Esophagus squamous epithelium (tissue), 5 donors: ENCODE data around the gene MED26. TPM values are rescaled to one million over a fixed set of nuclear protein-coding genes. Genes with fewer than 3 reads are reported as not detected.

Experiments used
- DNase-seq: peaks from one replicate; lab custom pipeline; 2025; lab: John Stamatoyannopoulos, UW
- H3K27ac ChIP-seq, 4 donors: fragments of 200-600 bp; sonication (generic); one replicate each; pipeline ENCODE4 v1.5.1; 2016 to 2019; ENCODE audit warnings: mild to moderate bottlenecking in 1 of 4
- H3K27me3 ChIP-seq, 4 donors: fragments of 200-600 bp; sonication (generic); 1 replicate in 3 of 4; 2 replicates in 1 of 4; pipeline versions ENCODE4 v1.5.1 to v1.6.0; 2017 to 2021; ENCODE audit warnings: antibody characterized with exemption in 1 of 4
- H3K36me3 ChIP-seq, 3 donors: fragments of 200-600 bp; sonication (generic); one replicate each; pipeline ENCODE4 v1.5.1; 2016 to 2019
- H3K4me1 ChIP-seq, 3 donors: fragments of 200-600 bp; sonication (generic); one replicate each; pipeline ENCODE4 v1.5.1; 2017 to 2019
- H3K4me3 ChIP-seq, 4 donors: fragments of 200-600 bp; sonication (generic); 1 replicate in 3 of 4; 2 replicates in 1 of 4; pipeline ENCODE4 v1.5.1; 2016 to 2019; ENCODE audit warnings: mild to moderate bottlenecking in 2 of 4, moderate library complexity in 1 of 4
- H3K9me3 ChIP-seq, 3 donors: fragments of 200-600 bp; sonication (generic); one replicate each; pipeline ENCODE4 v1.5.1; 2016 to 2019
- POLR2A ChIP-seq, 4 donors: fragments of 450-650 bp; IDR thresholded peaks; one replicate each; pipeline ENCODE4 v1.6.1; 2017; ENCODE audit warnings: antibody characterized with exemption in 4 of 4, mild to moderate bottlenecking in 4 of 4, moderate library complexity in 3 of 4
- WGBS, 2 donors: methylation state at CpG; one replicate each; pipeline ENCODE4 v1.1.5; 2018; 5-methylcytosine and 5-hydroxymethylcytosine counted together
- intact Hi-C: fragments of 100-400 bp; cut with DNase I; formaldehyde crosslinking; loops from one replicate; pipeline ENCODE4 v1.15.0; 2022
- total RNA-seq, 4 donors: library from RNA; depleted of rRNA; stranded (reverse); fragments of >200 nt; gene quantifications; one replicate each; pipeline ENCODE4 v1.1.0, GENCODE V29; 2016
- TF ChIP-seq, protein P1 (sequence below), 6 experiments: fragments of 450-650 bp in 4 of 6; fragments of 200-600 bp in 2 of 6; sonication (generic) in 2 of 6; IDR thresholded peaks; one replicate each; pipeline ENCODE4 v1.5.1; 2016 to 2019; ENCODE audit warnings: antibody characterized with exemption in 6 of 6, mild to moderate bottlenecking in 4 of 6, moderate library complexity in 4 of 6
- donor health status: DM: yes; HTN: yes; CAD: no.

Gene MED26
- total RNA-seq, 4 donors from 2014 or later: 5.1 to 9.9 (median 8.4) TPM

DNA sequence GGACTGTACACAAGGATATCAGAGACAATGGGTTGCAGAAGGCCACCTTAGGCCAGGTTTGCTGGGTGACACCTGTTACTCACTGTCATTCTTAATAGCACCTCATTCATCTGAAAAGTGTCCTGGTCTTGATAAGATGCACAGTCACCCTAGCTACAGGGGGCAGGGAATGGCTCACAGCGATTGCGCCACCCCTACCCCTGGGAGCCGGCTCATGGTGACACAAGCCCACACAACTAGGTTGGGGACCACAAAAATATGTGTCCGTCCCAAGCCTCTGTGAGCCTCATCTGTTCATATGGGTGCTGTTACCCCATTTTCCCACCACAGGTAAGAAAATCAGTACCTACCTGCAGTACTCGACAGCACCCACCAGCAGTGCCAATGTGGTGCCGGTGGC, 23.4 kb downstream of the MED26 start:
- Histone ChIP-seq H3K36me3 (no peaks in the 10 kb centered on the region), H3K4me1 (peaks cover 3 to 61% (median 23%) of the 10 kb centered on the region in 3 donors), H3K4me3 (no peak overlapping the region), H3K27me3 (no peaks in the 10 kb centered on the region), H3K27ac (no peak overlapping the region), H3K9me3 (no peaks in the 10 kb centered on the region)
- no peak for TF ChIP-seq POLR2A (IDR thresholded peaks at IDR 0.05)
- TF ChIP-seq, protein P1, sequence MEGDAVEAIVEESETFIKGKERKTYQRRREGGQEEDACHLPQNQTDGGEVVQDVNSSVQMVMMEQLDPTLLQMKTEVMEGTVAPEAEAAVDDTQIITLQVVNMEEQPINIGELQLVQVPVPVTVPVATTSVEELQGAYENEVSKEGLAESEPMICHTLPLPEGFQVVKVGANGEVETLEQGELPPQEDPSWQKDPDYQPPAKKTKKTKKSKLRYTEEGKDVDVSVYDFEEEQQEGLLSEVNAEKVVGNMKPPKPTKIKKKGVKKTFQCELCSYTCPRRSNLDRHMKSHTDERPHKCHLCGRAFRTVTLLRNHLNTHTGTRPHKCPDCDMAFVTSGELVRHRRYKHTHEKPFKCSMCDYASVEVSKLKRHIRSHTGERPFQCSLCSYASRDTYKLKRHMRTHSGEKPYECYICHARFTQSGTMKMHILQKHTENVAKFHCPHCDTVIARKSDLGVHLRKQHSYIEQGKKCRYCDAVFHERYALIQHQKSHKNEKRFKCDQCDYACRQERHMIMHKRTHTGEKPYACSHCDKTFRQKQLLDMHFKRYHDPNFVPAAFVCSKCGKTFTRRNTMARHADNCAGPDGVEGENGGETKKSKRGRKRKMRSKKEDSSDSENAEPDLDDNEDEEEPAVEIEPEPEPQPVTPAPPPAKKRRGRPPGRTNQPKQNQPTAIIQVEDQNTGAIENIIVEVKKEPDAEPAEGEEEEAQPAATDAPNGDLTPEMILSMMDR (IDR thresholded peaks at IDR 0.05): no peak
- WGBS, 2 donors: 88 to 100% methylated on average over 3 to 5 of the region's 6 CpGs
- DNase-seq: no peak
- intact Hi-C loops: no loop called here

DNA sequence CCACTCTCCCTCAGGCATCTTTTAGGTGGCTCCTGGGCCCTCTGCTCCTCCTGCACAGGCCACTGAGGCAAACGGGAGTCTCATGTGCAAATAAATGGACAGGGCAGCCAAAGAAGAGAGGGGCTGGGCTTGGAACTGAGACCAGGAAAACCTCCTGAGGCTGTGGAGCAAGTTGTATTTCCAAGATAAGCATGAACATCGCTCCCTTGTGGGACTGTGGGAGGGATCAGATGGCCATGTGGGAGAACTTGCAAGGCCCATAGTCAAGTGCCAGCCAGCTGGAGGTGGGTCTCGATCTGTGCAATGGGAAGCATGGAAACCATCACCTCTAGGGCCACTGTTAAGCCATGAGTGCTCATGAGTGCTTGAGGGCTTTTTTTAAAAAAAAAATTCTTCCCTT, 24.9 kb downstream of the MED26 start:
- intact Hi-C loops: no loop called here
- Histone ChIP-seq H3K4me3 (no peak overlapping the region), H3K27me3 (no peaks in the 10 kb centered on the region), H3K36me3 (no peaks in the 10 kb centered on the region), H3K9me3 (no peaks in the 10 kb centered on the region), H3K4me1 (peaks cover 3 to 56% (median 19%) of the 10 kb centered on the region in 3 donors), H3K27ac (no peak overlapping the region)
- DNase-seq: no peak
- TF ChIP-seq, protein P1 (IDR thresholded peaks at IDR 0.05): no peak
- no peak for TF ChIP-seq POLR2A (IDR thresholded peaks at IDR 0.05)
- 43 to 64% methylated on average over 2 of the region's 3 CpGs for WGBS, 2 donors

DNA sequence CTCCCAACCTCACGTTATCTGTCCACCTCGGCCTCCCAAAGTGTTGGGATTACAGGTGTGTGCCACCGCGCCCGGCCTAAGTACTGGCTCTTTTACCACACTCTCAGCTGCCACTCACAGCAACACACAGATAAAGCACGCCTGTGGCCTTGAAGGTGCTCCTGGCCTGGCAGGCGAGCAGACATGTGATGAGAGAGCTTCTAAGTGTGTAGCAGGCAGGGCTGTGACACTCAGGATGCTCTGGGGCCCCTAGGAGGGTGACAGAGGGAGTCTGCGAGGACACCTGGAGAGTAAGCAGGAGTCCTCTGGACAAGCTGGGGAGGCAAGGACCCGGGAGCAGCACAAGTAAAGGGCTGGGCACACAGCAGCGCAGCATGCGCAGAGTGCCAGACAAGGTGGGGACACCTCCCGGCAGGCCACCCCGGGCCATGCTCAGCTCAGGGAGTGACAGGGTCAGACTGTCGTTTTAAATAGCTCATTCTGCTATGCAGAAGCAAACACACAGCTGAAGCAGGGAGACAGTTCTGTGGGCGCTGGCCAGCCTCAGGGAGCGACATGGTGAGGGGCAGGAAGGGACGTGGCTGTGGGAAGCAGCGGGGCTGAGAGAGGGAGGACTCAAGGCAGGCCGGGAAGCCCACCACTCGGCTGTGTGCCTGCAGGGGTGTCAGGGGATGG, 26.5 kb downstream of the MED26 start:
- no peaks in the 10 kb centered on the region for H3K27me3 ChIP-seq
- DNase-seq: no peak
- no peaks in the 10 kb centered on the region for H3K36me3 ChIP-seq
- TF ChIP-seq, protein P1 (IDR thresholded peaks at IDR 0.05): no peak
- no peak for TF ChIP-seq POLR2A (IDR thresholded peaks at IDR 0.05)
- no peak overlapping the region for H3K27ac ChIP-seq
- peaks cover 3 to 53% (median 11%) of the 10 kb centered on the region in 3 donors for H3K4me1 ChIP-seq
- H3K9me3 ChIP-seq: no peaks in the 10 kb centered on the region
- intact Hi-C loops: no loop called here
- WGBS, 2 donors: 88 to 89% methylated on average over 13 to 15 of the region's 20 CpGs
- no peak overlapping the region for H3K4me3 ChIP-seq

DNA sequence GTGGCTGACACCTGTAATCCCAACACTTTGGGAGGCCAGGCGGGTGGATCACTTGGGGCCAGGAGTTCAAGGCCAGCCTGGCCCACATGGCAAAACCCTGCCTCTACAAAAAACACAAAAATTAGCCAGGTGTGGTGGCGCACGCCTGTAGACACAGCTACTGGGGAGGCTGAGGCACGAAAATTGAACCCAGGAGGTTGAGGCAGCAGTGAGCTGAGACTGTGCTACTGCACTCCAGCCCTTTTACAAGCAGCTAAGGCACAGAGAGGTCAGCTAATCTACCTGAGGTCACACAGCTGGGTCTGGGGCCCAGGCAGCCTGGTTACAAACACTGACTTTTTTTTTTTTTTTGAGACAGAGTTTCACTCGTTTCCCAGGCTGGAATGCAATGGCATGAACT, 27.2 kb downstream of the MED26 start:
- H3K4me1 ChIP-seq: peaks cover 3 to 53% (median 6%) of the 10 kb centered on the region in 3 donors

More for the DNA sequence above, 27.2 kb downstream of the MED26 start:
- Histone ChIP-seq H3K36me3 (no peaks in the 10 kb centered on the region), H3K27me3 (no peaks in the 10 kb centered on the region), H3K4me3 (no peak overlapping the region), H3K27ac (no peak overlapping the region), H3K9me3 (no peaks in the 10 kb centered on the region)
- TF ChIP-seq, protein P1 (IDR thresholded peaks at IDR 0.05): no peak
- no peak for TF ChIP-seq POLR2A (IDR thresholded peaks at IDR 0.05)
- intact Hi-C loops: no loop called here
- DNase-seq: no peak
- WGBS, 2 donors: 83 to 100% methylated on average over 1 to 5 of the region's 5 CpGs
